ENCODE results near the gene TIMM50.

DNA sequence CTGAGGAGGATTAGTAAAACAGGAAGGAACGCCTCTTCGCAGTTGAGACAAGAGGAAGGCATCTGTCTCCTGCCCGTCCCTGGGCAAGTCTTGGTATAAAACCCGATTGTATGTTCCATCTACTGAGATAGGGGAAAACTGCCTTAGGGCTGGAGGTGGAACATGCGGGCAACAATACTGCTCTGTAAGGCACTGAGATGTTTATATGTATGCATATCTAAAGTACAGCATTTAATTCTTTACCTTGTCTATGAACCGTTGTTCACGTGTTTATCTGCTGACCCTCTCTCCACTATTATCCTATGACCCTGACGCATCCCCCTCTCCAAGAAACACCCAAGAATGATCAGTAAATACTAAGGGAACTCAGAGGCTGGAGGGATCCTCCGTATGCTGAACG, 722 bp upstream of the TIMM50 start:
- TF ChIP-seq, protein P1, sequence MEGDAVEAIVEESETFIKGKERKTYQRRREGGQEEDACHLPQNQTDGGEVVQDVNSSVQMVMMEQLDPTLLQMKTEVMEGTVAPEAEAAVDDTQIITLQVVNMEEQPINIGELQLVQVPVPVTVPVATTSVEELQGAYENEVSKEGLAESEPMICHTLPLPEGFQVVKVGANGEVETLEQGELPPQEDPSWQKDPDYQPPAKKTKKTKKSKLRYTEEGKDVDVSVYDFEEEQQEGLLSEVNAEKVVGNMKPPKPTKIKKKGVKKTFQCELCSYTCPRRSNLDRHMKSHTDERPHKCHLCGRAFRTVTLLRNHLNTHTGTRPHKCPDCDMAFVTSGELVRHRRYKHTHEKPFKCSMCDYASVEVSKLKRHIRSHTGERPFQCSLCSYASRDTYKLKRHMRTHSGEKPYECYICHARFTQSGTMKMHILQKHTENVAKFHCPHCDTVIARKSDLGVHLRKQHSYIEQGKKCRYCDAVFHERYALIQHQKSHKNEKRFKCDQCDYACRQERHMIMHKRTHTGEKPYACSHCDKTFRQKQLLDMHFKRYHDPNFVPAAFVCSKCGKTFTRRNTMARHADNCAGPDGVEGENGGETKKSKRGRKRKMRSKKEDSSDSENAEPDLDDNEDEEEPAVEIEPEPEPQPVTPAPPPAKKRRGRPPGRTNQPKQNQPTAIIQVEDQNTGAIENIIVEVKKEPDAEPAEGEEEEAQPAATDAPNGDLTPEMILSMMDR (IDR thresholded peaks at IDR 0.05 in 4 of 5, conservative IDR thresholded peaks at IDR 0.05 in 1 of 5), result no peak
- no peak for TF ChIP-seq POLR2A (IDR thresholded peaks at IDR 0.05)

Measured in gastrocnemius medialis (tissue), 4 donors.